ENCODE results near the gene HIBADH.

- TF ChIP-seq POLR2AphosphoS5 (IDR thresholded peaks at IDR 0.05; ENCODE audit: low read depth, low read length) (no peak), SIN3A (IDR thresholded peaks at IDR 0.05; ENCODE audit: borderline replicate concordance, insufficient read depth, low read length) (no peak)
Measured at GRCh38 chr7:27576360-27576944, 86.2 kb downstream of the HIBADH start.
